ENCODE results near the gene SLC6A11.

DNA sequence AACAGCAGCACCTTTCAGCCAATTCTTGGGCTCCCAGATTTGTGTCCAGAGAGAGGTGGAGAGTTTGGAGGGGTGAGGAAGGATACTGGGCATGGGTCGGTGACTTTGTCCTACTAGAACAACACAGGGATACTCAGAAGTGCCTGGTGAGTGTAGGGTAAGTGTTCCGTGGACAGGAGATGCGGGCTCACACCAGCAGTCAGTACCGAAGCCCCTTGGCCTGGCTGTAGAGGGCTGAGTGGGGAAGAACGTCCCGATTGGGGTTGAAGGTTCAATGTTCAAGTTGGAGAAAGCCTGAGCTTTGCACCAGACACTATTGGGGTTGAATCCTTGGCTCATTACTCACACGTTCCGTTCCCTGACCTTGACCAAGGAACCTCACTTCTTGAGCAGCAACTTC lies 40.8 kb upstream of the SLC6A11 start:
- TF ChIP-seq, protein P1, sequence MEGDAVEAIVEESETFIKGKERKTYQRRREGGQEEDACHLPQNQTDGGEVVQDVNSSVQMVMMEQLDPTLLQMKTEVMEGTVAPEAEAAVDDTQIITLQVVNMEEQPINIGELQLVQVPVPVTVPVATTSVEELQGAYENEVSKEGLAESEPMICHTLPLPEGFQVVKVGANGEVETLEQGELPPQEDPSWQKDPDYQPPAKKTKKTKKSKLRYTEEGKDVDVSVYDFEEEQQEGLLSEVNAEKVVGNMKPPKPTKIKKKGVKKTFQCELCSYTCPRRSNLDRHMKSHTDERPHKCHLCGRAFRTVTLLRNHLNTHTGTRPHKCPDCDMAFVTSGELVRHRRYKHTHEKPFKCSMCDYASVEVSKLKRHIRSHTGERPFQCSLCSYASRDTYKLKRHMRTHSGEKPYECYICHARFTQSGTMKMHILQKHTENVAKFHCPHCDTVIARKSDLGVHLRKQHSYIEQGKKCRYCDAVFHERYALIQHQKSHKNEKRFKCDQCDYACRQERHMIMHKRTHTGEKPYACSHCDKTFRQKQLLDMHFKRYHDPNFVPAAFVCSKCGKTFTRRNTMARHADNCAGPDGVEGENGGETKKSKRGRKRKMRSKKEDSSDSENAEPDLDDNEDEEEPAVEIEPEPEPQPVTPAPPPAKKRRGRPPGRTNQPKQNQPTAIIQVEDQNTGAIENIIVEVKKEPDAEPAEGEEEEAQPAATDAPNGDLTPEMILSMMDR (IDR thresholded peaks at IDR 0.05) = no peak
- no peak for TF ChIP-seq POLR2A (IDR thresholded peaks at IDR 0.05)
